Measurements from ENCODE around the gene CD4. TPM values are rescaled to one million over a fixed set of nuclear protein-coding genes. Genes with fewer than 3 reads are reported as not detected.

CD4 gene
- total and polyA plus RNA-seq, 10 of the 15 experiments (the other 5 are each of a cell fraction or from before 2014, with no cell fraction given) = 0.24 to 1.6 (median 0.69) TPM

DNA sequence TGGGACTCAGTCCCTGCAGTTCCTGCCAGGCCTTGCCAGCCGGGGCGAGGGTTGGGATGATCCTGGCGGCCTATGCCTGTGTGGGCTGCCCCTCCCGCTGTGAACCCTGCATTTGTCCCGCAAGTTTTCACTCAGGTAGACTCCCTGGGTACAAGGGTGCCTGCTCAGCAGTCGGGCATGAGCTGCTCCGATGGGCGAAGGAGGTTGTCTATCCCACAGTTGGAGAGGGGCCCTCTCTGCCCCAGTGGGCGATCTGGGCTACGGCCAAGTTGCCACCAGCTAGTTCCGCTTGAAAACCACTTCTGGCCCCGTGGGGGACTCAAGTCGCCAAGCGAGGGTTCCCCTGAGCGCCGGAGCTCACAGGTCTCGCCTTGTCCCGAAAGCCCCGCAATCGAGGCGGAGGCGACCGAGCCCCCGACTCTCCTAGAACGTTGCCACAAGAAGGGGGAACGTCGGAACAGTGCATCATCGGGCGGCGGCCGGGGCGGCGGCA is 77.6 kb downstream of the CD4 start (continued):
- TF ChIP-seq SMARCA5 (IDR thresholded peaks at IDR 0.05) = 0 out of 2 replicates have a peak, but pooled peaks have one; percentile 34
- TF ChIP-seq, protein P1, sequence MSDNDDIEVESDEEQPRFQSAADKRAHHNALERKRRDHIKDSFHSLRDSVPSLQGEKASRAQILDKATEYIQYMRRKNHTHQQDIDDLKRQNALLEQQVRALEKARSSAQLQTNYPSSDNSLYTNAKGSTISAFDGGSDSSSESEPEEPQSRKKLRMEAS (IDR thresholded peaks at IDR 0.05; ENCODE audit: low read depth, low read length) = 0 out of 2 replicates have a peak, but pooled peaks have one; percentile 2
- TF ChIP-seq, protein P2, sequence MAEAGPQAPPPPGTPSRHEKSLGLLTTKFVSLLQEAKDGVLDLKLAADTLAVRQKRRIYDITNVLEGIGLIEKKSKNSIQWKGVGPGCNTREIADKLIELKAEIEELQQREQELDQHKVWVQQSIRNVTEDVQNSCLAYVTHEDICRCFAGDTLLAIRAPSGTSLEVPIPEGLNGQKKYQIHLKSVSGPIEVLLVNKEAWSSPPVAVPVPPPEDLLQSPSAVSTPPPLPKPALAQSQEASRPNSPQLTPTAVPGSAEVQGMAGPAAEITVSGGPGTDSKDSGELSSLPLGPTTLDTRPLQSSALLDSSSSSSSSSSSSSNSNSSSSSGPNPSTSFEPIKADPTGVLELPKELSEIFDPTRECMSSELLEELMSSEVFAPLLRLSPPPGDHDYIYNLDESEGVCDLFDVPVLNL (IDR thresholded peaks at IDR 0.05; ENCODE audit: low read depth, low read length) = no peak
- TF ChIP-seq, protein P3, sequence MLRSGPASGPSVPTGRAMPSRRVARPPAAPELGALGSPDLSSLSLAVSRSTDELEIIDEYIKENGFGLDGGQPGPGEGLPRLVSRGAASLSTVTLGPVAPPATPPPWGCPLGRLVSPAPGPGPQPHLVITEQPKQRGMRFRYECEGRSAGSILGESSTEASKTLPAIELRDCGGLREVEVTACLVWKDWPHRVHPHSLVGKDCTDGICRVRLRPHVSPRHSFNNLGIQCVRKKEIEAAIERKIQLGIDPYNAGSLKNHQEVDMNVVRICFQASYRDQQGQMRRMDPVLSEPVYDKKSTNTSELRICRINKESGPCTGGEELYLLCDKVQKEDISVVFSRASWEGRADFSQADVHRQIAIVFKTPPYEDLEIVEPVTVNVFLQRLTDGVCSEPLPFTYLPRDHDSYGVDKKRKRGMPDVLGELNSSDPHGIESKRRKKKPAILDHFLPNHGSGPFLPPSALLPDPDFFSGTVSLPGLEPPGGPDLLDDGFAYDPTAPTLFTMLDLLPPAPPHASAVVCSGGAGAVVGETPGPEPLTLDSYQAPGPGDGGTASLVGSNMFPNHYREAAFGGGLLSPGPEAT (IDR thresholded peaks at IDR 0.05; ENCODE audit: low read depth) = no peak
- TF ChIP-seq, protein P4, sequence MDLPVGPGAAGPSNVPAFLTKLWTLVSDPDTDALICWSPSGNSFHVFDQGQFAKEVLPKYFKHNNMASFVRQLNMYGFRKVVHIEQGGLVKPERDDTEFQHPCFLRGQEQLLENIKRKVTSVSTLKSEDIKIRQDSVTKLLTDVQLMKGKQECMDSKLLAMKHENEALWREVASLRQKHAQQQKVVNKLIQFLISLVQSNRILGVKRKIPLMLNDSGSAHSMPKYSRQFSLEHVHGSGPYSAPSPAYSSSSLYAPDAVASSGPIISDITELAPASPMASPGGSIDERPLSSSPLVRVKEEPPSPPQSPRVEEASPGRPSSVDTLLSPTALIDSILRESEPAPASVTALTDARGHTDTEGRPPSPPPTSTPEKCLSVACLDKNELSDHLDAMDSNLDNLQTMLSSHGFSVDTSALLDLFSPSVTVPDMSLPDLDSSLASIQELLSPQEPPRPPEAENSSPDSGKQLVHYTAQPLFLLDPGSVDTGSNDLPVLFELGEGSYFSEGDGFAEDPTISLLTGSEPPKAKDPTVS (IDR thresholded peaks at IDR 0.05; ENCODE audit: low read depth, low read length) = no peak
- no peak for TF ChIP-seq NFYA (IDR thresholded peaks at IDR 0.05; ENCODE audit: borderline replicate concordance, low read depth, low read length)
- no peak for TF ChIP-seq FOXK2 (IDR thresholded peaks at IDR 0.05)
- TF ChIP-seq CEBPB (IDR thresholded peaks at IDR 0.05; ENCODE audit: borderline replicate concordance in 1 of 2, low read depth in 2 of 2, low read length in 2 of 2) = no peak
- no peak for TF ChIP-seq ZNF207 (IDR thresholded peaks at IDR 0.05; ENCODE audit: borderline replicate concordance)
- TF ChIP-seq HDGF (IDR thresholded peaks at IDR 0.05) = peak; percentile 34; the same call in 1 of the 2 replicates
- TF ChIP-seq, protein P5, sequence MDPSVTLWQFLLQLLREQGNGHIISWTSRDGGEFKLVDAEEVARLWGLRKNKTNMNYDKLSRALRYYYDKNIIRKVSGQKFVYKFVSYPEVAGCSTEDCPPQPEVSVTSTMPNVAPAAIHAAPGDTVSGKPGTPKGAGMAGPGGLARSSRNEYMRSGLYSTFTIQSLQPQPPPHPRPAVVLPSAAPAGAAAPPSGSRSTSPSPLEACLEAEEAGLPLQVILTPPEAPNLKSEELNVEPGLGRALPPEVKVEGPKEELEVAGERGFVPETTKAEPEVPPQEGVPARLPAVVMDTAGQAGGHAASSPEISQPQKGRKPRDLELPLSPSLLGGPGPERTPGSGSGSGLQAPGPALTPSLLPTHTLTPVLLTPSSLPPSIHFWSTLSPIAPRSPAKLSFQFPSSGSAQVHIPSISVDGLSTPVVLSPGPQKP (IDR thresholded peaks at IDR 0.05; ENCODE audit: low read depth, low read length) = no peak
- TF ChIP-seq, protein P6, sequence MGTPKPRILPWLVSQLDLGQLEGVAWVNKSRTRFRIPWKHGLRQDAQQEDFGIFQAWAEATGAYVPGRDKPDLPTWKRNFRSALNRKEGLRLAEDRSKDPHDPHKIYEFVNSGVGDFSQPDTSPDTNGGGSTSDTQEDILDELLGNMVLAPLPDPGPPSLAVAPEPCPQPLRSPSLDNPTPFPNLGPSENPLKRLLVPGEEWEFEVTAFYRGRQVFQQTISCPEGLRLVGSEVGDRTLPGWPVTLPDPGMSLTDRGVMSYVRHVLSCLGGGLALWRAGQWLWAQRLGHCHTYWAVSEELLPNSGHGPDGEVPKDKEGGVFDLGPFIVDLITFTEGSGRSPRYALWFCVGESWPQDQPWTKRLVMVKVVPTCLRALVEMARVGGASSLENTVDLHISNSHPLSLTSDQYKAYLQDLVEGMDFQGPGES (IDR thresholded peaks at IDR 0.05) = no peak
- TF ChIP-seq, protein P7, sequence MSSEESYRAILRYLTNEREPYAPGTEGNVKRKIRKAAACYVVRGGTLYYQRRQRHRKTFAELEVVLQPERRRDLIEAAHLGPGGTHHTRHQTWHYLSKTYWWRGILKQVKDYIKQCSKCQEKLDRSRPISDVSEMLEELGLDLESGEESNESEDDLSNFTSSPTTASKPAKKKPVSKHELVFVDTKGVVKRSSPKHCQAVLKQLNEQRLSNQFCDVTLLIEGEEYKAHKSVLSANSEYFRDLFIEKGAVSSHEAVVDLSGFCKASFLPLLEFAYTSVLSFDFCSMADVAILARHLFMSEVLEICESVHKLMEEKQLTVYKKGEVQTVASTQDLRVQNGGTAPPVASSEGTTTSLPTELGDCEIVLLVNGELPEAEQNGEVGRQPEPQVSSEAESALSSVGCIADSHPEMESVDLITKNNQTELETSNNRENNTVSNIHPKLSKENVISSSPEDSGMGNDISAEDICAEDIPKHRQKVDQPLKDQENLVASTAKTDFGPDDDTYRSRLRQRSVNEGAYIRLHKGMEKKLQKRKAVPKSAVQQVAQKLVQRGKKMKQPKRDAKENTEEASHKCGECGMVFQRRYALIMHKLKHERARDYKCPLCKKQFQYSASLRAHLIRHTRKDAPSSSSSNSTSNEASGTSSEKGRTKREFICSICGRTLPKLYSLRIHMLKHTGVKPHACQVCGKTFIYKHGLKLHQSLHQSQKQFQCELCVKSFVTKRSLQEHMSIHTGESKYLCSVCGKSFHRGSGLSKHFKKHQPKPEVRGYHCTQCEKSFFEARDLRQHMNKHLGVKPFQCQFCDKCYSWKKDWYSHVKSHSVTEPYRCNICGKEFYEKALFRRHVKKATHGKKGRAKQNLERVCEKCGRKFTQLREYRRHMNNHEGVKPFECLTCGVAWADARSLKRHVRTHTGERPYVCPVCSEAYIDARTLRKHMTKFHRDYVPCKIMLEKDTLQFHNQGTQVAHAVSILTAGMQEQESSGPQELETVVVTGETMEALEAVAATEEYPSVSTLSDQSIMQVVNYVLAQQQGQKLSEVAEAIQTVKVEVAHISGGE (CRISPR knock-in tag; IDR thresholded peaks at IDR 0.05) = no peak; the same call in 1 of the 2 replicates
- no peak for TF ChIP-seq SMAD5 (IDR thresholded peaks at IDR 0.05; ENCODE audit: low read depth)
- no peak for TF ChIP-seq FOXM1 (IDR thresholded peaks at IDR 0.05; ENCODE audit: low read depth, low read length)
- no peak for TF ChIP-seq MYB (IDR thresholded peaks at IDR 0.05; ENCODE audit: borderline replicate concordance, low read depth, low read length)
- peak; percentile 13 for TF ChIP-seq MEF2B (IDR thresholded peaks at IDR 0.05; ENCODE audit: partially characterized antibody, poor library complexity, severe bottlenecking)
- TF ChIP-seq YBX1 (IDR thresholded peaks at IDR 0.05) = no peak
- no peak for TF ChIP-seq CHD4 (IDR thresholded peaks at IDR 0.05)
- TF ChIP-seq ASH2L (IDR thresholded peaks at IDR 0.05; ENCODE audit: borderline replicate concordance, low read depth) = no peak

Measured in GM12878 (cell line).